Upper lobe of left lung (tissue), 4 donors: ENCODE measurements around the gene TRAPPC4.

Source experiments
- POLR2A ChIP-seq, 4 donors: fragments of 450-650 bp; IDR thresholded peaks; one replicate each; pipeline ENCODE4 v1.5.1; 2016 to 2017; ENCODE audit warnings: antibody characterized with exemption in 4 of 4, mild to moderate bottlenecking in 2 of 4
- TF ChIP-seq, protein P1 (sequence below), 6 experiments: fragments of 450-650 bp in 4 of 6; fragments of 200-600 bp in 2 of 6; sonication (generic) in 2 of 6; IDR thresholded peaks; one replicate each; pipeline ENCODE4 v1.5.1; 2016 to 2019; ENCODE audit warnings: antibody characterized with exemption in 6 of 6

DNA sequence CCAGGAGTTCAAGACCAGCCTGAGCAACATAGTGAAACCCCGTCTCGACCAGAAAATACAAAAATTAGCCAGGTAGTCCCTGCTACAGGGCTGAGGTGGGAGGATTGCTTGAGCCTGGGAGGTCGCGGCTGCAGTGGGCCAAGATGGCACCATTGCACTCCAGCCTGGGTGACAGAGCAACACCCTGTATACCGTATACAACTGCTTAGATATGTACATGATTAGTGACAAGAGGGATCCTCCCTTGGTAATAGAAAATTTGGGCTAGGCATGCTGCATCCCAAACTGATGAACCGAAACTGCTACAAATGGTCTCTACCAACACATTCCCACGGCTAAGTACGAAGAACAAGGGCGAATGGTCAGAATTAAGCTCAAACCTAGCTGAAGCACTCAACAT is 24.4 kb downstream of the TRAPPC4 start:
- TF ChIP-seq, protein P1, sequence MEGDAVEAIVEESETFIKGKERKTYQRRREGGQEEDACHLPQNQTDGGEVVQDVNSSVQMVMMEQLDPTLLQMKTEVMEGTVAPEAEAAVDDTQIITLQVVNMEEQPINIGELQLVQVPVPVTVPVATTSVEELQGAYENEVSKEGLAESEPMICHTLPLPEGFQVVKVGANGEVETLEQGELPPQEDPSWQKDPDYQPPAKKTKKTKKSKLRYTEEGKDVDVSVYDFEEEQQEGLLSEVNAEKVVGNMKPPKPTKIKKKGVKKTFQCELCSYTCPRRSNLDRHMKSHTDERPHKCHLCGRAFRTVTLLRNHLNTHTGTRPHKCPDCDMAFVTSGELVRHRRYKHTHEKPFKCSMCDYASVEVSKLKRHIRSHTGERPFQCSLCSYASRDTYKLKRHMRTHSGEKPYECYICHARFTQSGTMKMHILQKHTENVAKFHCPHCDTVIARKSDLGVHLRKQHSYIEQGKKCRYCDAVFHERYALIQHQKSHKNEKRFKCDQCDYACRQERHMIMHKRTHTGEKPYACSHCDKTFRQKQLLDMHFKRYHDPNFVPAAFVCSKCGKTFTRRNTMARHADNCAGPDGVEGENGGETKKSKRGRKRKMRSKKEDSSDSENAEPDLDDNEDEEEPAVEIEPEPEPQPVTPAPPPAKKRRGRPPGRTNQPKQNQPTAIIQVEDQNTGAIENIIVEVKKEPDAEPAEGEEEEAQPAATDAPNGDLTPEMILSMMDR (IDR thresholded peaks at IDR 0.05) = no peak
- no peak for TF ChIP-seq POLR2A (IDR thresholded peaks at IDR 0.05)
